ENCODE measurements around the gene C17orf67. TPM values are rescaled to one million over a fixed set of nuclear protein-coding genes. Genes with fewer than 3 reads are reported as not detected.

Gene C17orf67
- total RNA-seq, 1 experiment from 2014 or later = 2.9 TPM

DNA sequence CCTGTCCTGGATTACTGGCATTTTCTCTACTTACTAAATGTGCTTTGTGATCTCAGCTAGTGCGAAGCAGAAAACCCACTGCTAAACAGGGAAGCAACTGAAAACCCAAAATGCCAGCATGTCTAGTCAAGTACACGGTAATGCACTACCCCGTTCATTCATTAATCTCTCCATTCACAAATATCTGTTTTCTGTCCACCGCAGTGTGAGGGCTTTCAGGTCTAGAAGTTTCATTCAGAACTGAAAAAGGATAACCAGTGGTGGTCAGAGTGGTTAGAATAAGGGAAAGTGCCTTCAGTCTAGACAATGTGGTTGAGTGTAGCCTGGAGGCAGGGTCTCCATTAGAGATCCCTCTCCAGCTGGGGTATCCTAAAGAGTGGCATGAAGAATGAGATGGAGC lies 68.3 kb downstream of the C17orf67 start:
- Mint-ChIP-seq H3K27me3 (ENCODE audit: insufficient read depth, unreplicated experiment) (peaks cover 25% of the 10 kb centered on the region), H3K36me3 (ENCODE audit: insufficient read depth, unreplicated experiment) (no peaks in the 10 kb centered on the region), H3K4me3 (ENCODE audit: unreplicated experiment) (no peak overlapping the region), H3K27ac (ENCODE audit: unreplicated experiment) (no peak overlapping the region), H3K9me3 (ENCODE audit: unreplicated experiment) (no peaks in the 10 kb centered on the region), H3K4me1 (ENCODE audit: low read depth, unreplicated experiment) (no peaks in the 10 kb centered on the region)
- Histone ChIP-seq H3K9me3 (no peaks in the 10 kb centered on the region; the same call in 1 of the 2 replicates), H3K4me3 (ENCODE audit: low read depth, low read length) (no peak overlapping the region), H3K36me3 (ENCODE audit: control insufficient read depth, insufficient read depth, low read length) (no peaks in the 10 kb centered on the region), H3K27me3 (replicated peaks; ENCODE audit: control insufficient read depth, insufficient read depth, low read length) (no peaks in the 10 kb centered on the region; the same call in none of the 2 replicates), H3K4me1 (no peaks in the 10 kb centered on the region)
- BruUV-seq (replicated peaks) = no TSS peak
- DNase-seq = no peak
- intact Hi-C loops (cut with micrococcal nuclease; ENCODE audit: unreplicated experiment) = no loop called here
- ChIA-PET POLR2A (no interaction called here), CTCF (no interaction called here)
- TF ChIP-seq, protein P1, sequence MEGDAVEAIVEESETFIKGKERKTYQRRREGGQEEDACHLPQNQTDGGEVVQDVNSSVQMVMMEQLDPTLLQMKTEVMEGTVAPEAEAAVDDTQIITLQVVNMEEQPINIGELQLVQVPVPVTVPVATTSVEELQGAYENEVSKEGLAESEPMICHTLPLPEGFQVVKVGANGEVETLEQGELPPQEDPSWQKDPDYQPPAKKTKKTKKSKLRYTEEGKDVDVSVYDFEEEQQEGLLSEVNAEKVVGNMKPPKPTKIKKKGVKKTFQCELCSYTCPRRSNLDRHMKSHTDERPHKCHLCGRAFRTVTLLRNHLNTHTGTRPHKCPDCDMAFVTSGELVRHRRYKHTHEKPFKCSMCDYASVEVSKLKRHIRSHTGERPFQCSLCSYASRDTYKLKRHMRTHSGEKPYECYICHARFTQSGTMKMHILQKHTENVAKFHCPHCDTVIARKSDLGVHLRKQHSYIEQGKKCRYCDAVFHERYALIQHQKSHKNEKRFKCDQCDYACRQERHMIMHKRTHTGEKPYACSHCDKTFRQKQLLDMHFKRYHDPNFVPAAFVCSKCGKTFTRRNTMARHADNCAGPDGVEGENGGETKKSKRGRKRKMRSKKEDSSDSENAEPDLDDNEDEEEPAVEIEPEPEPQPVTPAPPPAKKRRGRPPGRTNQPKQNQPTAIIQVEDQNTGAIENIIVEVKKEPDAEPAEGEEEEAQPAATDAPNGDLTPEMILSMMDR (IDR thresholded peaks at IDR 0.05; ENCODE audit: insufficient read depth in 1 of 2, low read depth in 1 of 2, low read length in 1 of 2, severe bottlenecking in 1 of 2, unreplicated experiment in 1 of 2) = no peak

DNA sequence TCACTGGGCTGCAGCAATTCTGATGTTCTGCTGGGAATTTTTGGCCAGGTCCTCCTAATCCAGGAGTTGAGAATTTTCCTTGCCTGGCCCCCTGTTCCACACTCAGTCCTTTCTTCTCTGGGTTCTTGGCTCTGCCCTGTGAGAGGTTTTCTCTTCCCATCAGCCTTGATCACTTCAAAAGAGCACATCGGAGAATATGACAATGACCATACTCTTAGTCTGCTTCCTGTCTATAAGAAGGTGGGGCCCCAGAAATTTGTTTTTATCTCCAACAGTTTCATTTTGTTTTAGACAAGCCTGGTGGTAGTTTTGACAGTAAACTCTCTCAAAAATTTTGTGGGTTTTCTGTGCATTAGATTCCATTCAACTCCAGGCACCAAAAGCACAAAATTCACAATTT lies 70.7 kb downstream of the C17orf67 start:
- intact Hi-C loops (cut with micrococcal nuclease; ENCODE audit: unreplicated experiment) = no loop called here
- Histone ChIP-seq H3K4me3 (ENCODE audit: low read depth, low read length) (no peak overlapping the region), H3K4me1 (no peaks in the 10 kb centered on the region), H3K27me3 (replicated peaks; ENCODE audit: control insufficient read depth, insufficient read depth, low read length) (no peaks in the 10 kb centered on the region; the same call in none of the 2 replicates), H3K36me3 (ENCODE audit: control insufficient read depth, insufficient read depth, low read length) (no peaks in the 10 kb centered on the region), H3K9me3 (no peaks in the 10 kb centered on the region; the same call in 1 of the 2 replicates)
- Mint-ChIP-seq H3K36me3 (ENCODE audit: insufficient read depth, unreplicated experiment) (no peaks in the 10 kb centered on the region), H3K4me1 (ENCODE audit: low read depth, unreplicated experiment) (no peaks in the 10 kb centered on the region), H3K27me3 (ENCODE audit: insufficient read depth, unreplicated experiment) (peaks cover 20% of the 10 kb centered on the region), H3K4me3 (ENCODE audit: unreplicated experiment) (no peak overlapping the region), H3K9me3 (ENCODE audit: unreplicated experiment) (no peaks in the 10 kb centered on the region), H3K27ac (ENCODE audit: unreplicated experiment) (no peak overlapping the region)
- POLR2A ChIA-PET = no interaction called here
- BruUV-seq (replicated peaks) = no TSS peak
- TF ChIP-seq, protein P1 (IDR thresholded peaks at IDR 0.05; ENCODE audit: insufficient read depth in 1 of 2, low read depth in 1 of 2, low read length in 1 of 2, severe bottlenecking in 1 of 2, unreplicated experiment in 1 of 2) = no peak
- no peak for DNase-seq
- CTCF ChIA-PET = no interaction called here

DNA sequence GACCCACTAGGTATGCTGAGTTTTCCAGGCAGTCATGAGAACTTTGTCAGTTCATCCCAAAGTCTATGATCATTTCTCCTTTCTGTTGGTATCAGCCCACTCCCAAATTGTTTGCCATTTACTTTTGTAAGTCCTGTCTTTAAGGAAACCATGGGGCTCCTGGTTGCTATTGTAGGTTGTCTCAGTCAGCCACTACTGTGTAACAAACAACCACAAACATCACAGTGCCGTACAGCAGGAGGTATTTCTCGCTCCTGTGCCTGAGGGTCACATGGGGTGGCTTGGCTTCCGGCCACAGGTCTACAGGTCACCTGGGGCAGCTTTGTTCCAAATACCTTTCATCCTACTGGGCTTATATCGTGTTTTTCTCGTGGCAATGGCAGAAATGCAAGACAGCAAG lies 71.6 kb downstream of the C17orf67 start:
- CTCF ChIA-PET = no interaction called here
- peaks cover 25% of the 10 kb centered on the region for H3K27me3 Mint-ChIP-seq (ENCODE audit: insufficient read depth, unreplicated experiment)
- H3K9me3 ChIP-seq = no peaks in the 10 kb centered on the region; the same call in 1 of the 2 replicates
- POLR2A ChIA-PET = no interaction called here
- H3K4me3 Mint-ChIP-seq (ENCODE audit: unreplicated experiment) = no peak overlapping the region
- no peaks in the 10 kb centered on the region; the same call in none of the 2 replicates for H3K27me3 ChIP-seq (replicated peaks; ENCODE audit: control insufficient read depth, insufficient read depth, low read length)
- no peak overlapping the region for H3K27ac Mint-ChIP-seq (ENCODE audit: unreplicated experiment)
- TF ChIP-seq, protein P1 (IDR thresholded peaks at IDR 0.05; ENCODE audit: insufficient read depth in 1 of 2, low read depth in 1 of 2, low read length in 1 of 2, severe bottlenecking in 1 of 2, unreplicated experiment in 1 of 2) = no peak
- no peak overlapping the region for H3K4me3 ChIP-seq (ENCODE audit: low read depth, low read length)
- DNase-seq = no peak
- no peaks in the 10 kb centered on the region for H3K4me1 Mint-ChIP-seq (ENCODE audit: low read depth, unreplicated experiment)
- no peaks in the 10 kb centered on the region for H3K36me3 Mint-ChIP-seq (ENCODE audit: insufficient read depth, unreplicated experiment)
- H3K36me3 ChIP-seq (ENCODE audit: control insufficient read depth, insufficient read depth, low read length) = no peaks in the 10 kb centered on the region
- intact Hi-C loops (cut with micrococcal nuclease; ENCODE audit: unreplicated experiment) = no loop called here
- no TSS peak for BruUV-seq (replicated peaks)
- no peaks in the 10 kb centered on the region for H3K4me1 ChIP-seq
- no peaks in the 10 kb centered on the region for H3K9me3 Mint-ChIP-seq (ENCODE audit: unreplicated experiment)
